Heart right ventricle (tissue), 16 donors: ENCODE measurements around the gene PDIA5. TPM values are rescaled to one million over a fixed set of nuclear protein-coding genes. Genes with fewer than 3 reads are reported as not detected.

ENCODE experiments used
- ATAC-seq, 8 donors: fragments of 200-7000 bp; cut with Tn5 transposase; one replicate each; pipeline ENCODE4 v1.9.1; 2020; ENCODE audit warnings: mild to moderate bottlenecking in 8 of 8, moderate library complexity in 8 of 8, moderate number of reproducible peaks in 1 of 8
- DNase-seq, 2 donors: peaks; one replicate each; pipeline ENCODE4 v3.0.0-alpha.2; 2020
- H3K27ac ChIP-seq, 10 donors: fragments of 200-600 bp; sonication (generic) in 2 of 10; one replicate each; pipeline versions ENCODE4 v1.5.0 to v1.8.0; 2020 to 2022; ENCODE audit warnings: mild to moderate bottlenecking in 3 of 10
- H3K27me3 ChIP-seq, 7 donors: fragments of 200-600 bp; one replicate each; pipeline ENCODE4 v1.8.0; 2021 to 2022; ENCODE audit warnings: mild to moderate bottlenecking in 2 of 7
- H3K36me3 ChIP-seq, 9 donors: fragments of 200-600 bp; sonication (generic) in 1 of 9; one replicate each; pipeline versions ENCODE4 v1.5.0 to v1.8.0; 2020 to 2022; ENCODE audit warnings: mild to moderate bottlenecking in 2 of 9
- H3K4me1 ChIP-seq, 9 donors: fragments of 200-600 bp; sonication (generic) in 1 of 9; one replicate each; pipeline versions ENCODE4 v1.5.0 to v1.8.0; 2020 to 2022; ENCODE audit warnings: mild to moderate bottlenecking in 4 of 9
- H3K4me3 ChIP-seq, 10 donors: fragments of 200-600 bp; sonication (generic) in 2 of 10; one replicate each; pipeline versions ENCODE4 v1.5.0 to v1.8.0; 2020 to 2022; ENCODE audit warnings: mild to moderate bottlenecking in 7 of 10, moderate library complexity in 2 of 10
- H3K9me3 ChIP-seq, 11 donors: fragments of 200-600 bp in 10 of 11; sonication (generic) in 2 of 11; one replicate each; pipeline versions ENCODE4 v1.5.0 to v1.8.0; 2013 to 2022; ENCODE audit warnings: mild to moderate bottlenecking in 2 of 11, control low read depth in 1 of 11, moderate library complexity in 1 of 11
- CTCF ChIP-seq, 9 donors: fragments of 200-600 bp; sonication (generic) in 2 of 9; IDR thresholded peaks; one replicate each; pipeline versions ENCODE4 v1.5.0 to v1.8.0; 2021 to 2022; ENCODE audit warnings: antibody characterized with exemption in 9 of 9, mild to moderate bottlenecking in 5 of 9, moderate library complexity in 1 of 9
- WGBS, 2 donors: extraction: QIAGEN DNeasy Blood & Tissue Kit; methylation state at CpG; one replicate each; pipeline ENCODE4 v1.1.7; 2013; ENCODE audit warnings: inconsistent platforms in 1 of 2; 5-methylcytosine and 5-hydroxymethylcytosine counted together
- intact Hi-C, 10 donors: fragments of 100-400 bp; cut with DNase I; formaldehyde crosslinking; loops; one replicate each; pipeline versions ENCODE4 v1.11.1 to v1.14.2; 2022
- polyA plus RNA-seq, 2 donors: library from polyadenylated mRNA; stranded (reverse); fragments of 200-250 nt; gene quantifications; one replicate each; pipeline ENCODE4 v1.2.3, GENCODE V29; 2013
- total RNA-seq, 10 donors: library from RNA; stranded (reverse); fragmentation: NEBNext Ultra II Directional in 3 of 10; extraction: Animal tissue kit (Norgen Biotek cat#: 25700) in 3 of 10; gene quantifications; one replicate each; pipeline versions ENCODE4 v1.2.1 to v1.2.4, GENCODE V29; 2021 to 2023
- donor health status: Arrhythmogenic right ventricular cardiomyopathy.
- donor health status: ischemic (EF 13 %, LVEDD 7.1; RV severe dilation, severe dysfunction).
- donor health status: healthy with polysubstance abuse.
- donor health status: DM: no; HTN: yes; CAD: no.
- donor health status: DM: no; HTN: no; CAD: no.
- donor health status: ischemic (EF 25% LVEDD 6.9; RV normal size, moderate dysfunction).
- donor health status: ischemic (EF 25% LVEDD 5.7; RV mildly dilated, moderate dysfunction).
- donor health status: healthy.
- donor health status: DM: yes; HTN: yes; CAD: no.
- donor health status: Ischemic cardiomyopathy.
- donor health status: ischemic (EF 35%, LVEDD 5.7; RV mildly dilated, moderate dysfunction).
- donor health status: nonischemic (EF 11% LVEDD 7.7; RV severe dilation, severe dysfunction).
- donor health status: DM: yes; HTN: yes; CAD: no.
- donor health status: PGD.
- donor health status: ischemic (EF 29% LVEDD 5.4; RV normal size, mild dysfunction).
- donor health status: nonischemic (EF 23%, LVEDD 6.1; RV moderate dilation, normal function).

The PDIA5 gene
- total and polyA plus RNA-seq, 12 donors: 4.2 to 14.6 (median 6.3) TPM

DNA sequence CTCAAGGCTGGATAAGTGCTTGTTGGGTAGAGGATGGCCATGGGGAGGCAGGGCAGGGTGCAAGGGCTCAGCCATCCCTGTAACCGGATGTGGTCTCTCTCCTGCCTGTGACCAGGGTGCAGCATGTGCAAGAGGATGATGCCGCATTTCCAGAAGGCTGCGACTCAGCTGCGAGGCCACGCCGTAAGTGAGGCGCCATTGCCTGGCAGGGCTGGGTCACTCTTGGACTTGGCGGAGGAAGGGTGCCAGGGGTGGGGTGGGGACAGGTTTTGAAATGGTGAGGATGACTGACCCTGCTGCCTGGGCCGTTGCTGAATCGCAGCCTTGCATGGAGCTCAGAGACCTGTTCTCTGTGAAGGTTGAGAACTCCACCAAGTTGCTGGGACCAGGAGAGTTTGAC lies 49.3 kb downstream of the PDIA5 start:
- DNase-seq (no peak), ATAC-seq (no peak)
- Histone ChIP-seq H3K27me3 (no peaks in the 10 kb centered on the region), H3K4me1 (peaks cover 0 to 22% (median 11%) of the 10 kb centered on the region in 9 donors), H3K36me3 (peaks cover 0 to 91% (median 0%) of the 10 kb centered on the region in 9 donors), H3K27ac (no peak overlapping the region), H3K9me3 (no peaks in the 10 kb centered on the region), H3K4me3 (no peak overlapping the region)
- TF ChIP-seq CTCF (IDR thresholded peaks at IDR 0.05): no peak
- WGBS, 2 donors: 96 to 99% methylated on average over 10 of the region's 10 CpGs
- intact Hi-C loops: no loop called here

DNA sequence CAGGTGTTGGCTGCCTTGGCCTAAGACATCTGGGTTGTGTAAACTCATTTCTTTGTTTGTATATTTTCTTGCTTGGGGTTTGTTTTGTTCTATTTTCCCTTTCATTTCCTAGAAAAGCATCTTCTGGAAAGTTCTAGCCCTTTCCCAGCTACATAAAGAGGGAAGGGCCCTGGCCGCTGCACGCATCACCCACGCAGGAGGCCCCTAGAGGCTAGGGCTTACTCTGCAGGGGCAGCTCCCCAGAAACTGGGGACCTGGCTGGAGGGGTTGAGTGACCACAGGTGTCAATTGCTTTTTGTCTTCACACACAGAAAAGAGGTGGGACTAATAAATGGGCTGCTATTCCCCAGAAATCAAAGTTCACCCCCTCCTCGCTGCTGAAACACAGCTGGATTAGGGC lies 52.6 kb downstream of the PDIA5 start:
- Histone ChIP-seq H3K9me3 (no peaks in the 10 kb centered on the region), H3K36me3 (peaks cover 0 to 92% (median under 1%) of the 10 kb centered on the region in 9 donors), H3K27ac (no peak overlapping the region), H3K4me1 (peaks cover 0 to 6% (median 0%) of the 10 kb centered on the region in 9 donors), H3K4me3 (no peak overlapping the region), H3K27me3 (no peaks in the 10 kb centered on the region)
- TF ChIP-seq CTCF (IDR thresholded peaks at IDR 0.05): no peak
- ATAC-seq (peak in 1 of 8 donors; percentile 47), DNase-seq (no peak)
- WGBS, 2 donors: 92 to 98% methylated on average over 4 of the region's 4 CpGs
- intact Hi-C loops: no loop called here

GRCh38 chr3:123119802-123120201 lies 53.0 kb downstream of the PDIA5 start:
- Histone ChIP-seq H3K4me1 (peaks cover 0 to 4% (median 0%) of the 10 kb centered on the region in 9 donors), H3K27ac (peak overlapping the region in 1 of 10 donors; percentile 25), H3K4me3 (no peak overlapping the region), H3K36me3 (peaks cover 0 to 95% (median 4%) of the 10 kb centered on the region in 9 donors), H3K9me3 (no peaks in the 10 kb centered on the region), H3K27me3 (no peaks in the 10 kb centered on the region)
- TF ChIP-seq CTCF (IDR thresholded peaks at IDR 0.05): no peak
- WGBS, 2 donors: 82 to 92% methylated on average over 5 of the region's 5 CpGs
- ATAC-seq: peak in 2 of 8 donors; percentile 38 to 63
- intact Hi-C loops: no loop called here
- no peak for DNase-seq

DNA sequence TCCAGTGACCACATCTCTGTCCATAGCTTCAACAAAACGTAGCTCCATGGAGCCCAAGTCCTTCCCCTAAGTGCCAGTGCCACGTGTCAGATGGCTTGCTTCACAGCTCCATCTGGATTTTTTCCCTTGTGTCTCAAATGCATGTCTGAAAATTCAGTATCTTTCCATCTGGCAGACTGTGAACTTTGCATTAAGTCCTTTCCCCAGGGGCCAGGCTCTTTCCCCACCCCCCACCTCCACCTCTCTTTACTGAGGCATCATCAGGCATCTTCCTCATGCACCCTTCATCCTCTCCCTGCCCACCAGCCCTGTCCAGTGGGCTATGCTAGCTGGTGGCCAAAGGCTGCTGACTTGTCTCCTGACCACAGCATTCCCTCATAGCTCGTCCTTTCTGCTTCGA lies 53.7 kb downstream of the PDIA5 start:
- ATAC-seq (peak in 1 of 8 donors; percentile 16), DNase-seq (no peak)
- H3K36me3 ChIP-seq: peaks cover 0 to 97% (median 7%) of the 10 kb centered on the region in 9 donors
- no peaks in the 10 kb centered on the region for H3K9me3 ChIP-seq
- peak overlapping the region in 1 of 10 donors; percentile 25 for H3K27ac ChIP-seq
- intact Hi-C loops: no loop called here
- peaks cover 0 to 4% (median 0%) of the 10 kb centered on the region in 9 donors for H3K4me1 ChIP-seq
- no peaks in the 10 kb centered on the region for H3K27me3 ChIP-seq
- H3K4me3 ChIP-seq: no peak overlapping the region
- no peak for TF ChIP-seq CTCF (IDR thresholded peaks at IDR 0.05)
- 83 to 92% methylated on average over 4 of the region's 4 CpGs for WGBS, 2 donors
